Mesenchymal stem cell (in vitro differentiated cells and primary cell): ENCODE data around the gene RHOU.
A peak's percentile ranks its signal among the peaks of the same experiment; 100 is the strongest.

Experiments used
- DNase-seq: peaks from one replicate; pipeline ENCODE4 v3.0.0-alpha.2; 2013
- H2AFZ ChIP-seq: one replicate; pipeline ENCODE4 v1.6.1; 2013; ENCODE audit warnings: low read depth, mild to moderate bottlenecking, control low read depth, inconsistent platforms, low read length, moderate library complexity
- H2AK5ac ChIP-seq: 2 replicates; pipeline ENCODE4 v1.6.1; 2013; ENCODE audit warnings: low read length, moderate library complexity, mild to moderate bottlenecking, inconsistent platforms; ENCODE audit not compliant: severe bottlenecking
- H2BK120ac ChIP-seq: one replicate; pipeline ENCODE4 v1.6.1; 2013; ENCODE audit warnings: low read depth, mild to moderate bottlenecking, inconsistent platforms, low read length, moderate library complexity
- H2BK12ac ChIP-seq, 2 experiments: one replicate each; pipeline ENCODE4 v1.6.1; 2013; ENCODE audit warnings: inconsistent platforms in 2 of 2, low read length in 2 of 2, mild to moderate bottlenecking in 2 of 2, moderate library complexity in 2 of 2, control low read depth in 1 of 2
- H2BK15ac ChIP-seq: one replicate; pipeline ENCODE4 v1.6.1; 2013; ENCODE audit warnings: mild to moderate bottlenecking, low read depth, inconsistent platforms; ENCODE audit not compliant: poor library complexity, severe bottlenecking
- H2BK5ac ChIP-seq: 2 replicates; pipeline ENCODE4 v1.6.1; 2013; ENCODE audit warnings: low read depth, mild to moderate bottlenecking, low read length, control low read depth, inconsistent platforms; ENCODE audit not compliant: poor library complexity, severe bottlenecking
- H3K14ac ChIP-seq, 2 experiments: one replicate each; pipeline ENCODE4 v1.6.1; 2013; ENCODE audit warnings: inconsistent platforms in 2 of 2, low read length in 2 of 2, control low read depth in 1 of 2, mild to moderate bottlenecking in 1 of 2, moderate library complexity in 1 of 2
- H3K18ac ChIP-seq, 2 experiments: one replicate each; pipeline ENCODE4 v1.6.1; 2013; ENCODE audit warnings: inconsistent platforms in 2 of 2, low read length in 2 of 2, control low read depth in 1 of 2, low read depth in 1 of 2, mild to moderate bottlenecking in 1 of 2
- H3K23ac ChIP-seq, 2 experiments: one replicate each; pipeline ENCODE4 v1.6.1; 2013; ENCODE audit warnings: inconsistent platforms in 2 of 2, low read length in 2 of 2, mild to moderate bottlenecking in 2 of 2, moderate library complexity in 2 of 2, control low read depth in 1 of 2
- H3K27ac ChIP-seq: 2 replicates; pipeline ENCODE4 v1.5.1; 2013; ENCODE audit warnings: mild to moderate bottlenecking, moderate library complexity, low read length, control low read depth, inconsistent platforms; ENCODE audit not compliant: poor library complexity, severe bottlenecking
- H3K27me3 ChIP-seq, 2 experiments: 2 replicates each; pipeline versions ENCODE4 v1.6.1 to v1.7.0; 2013; ENCODE audit warnings: low read length in 2 of 2, mild to moderate bottlenecking in 2 of 2, moderate library complexity in 2 of 2, control low read depth in 1 of 2, inconsistent platforms in 1 of 2; ENCODE audit not compliant: control insufficient read depth in 1 of 2, insufficient read depth in 1 of 2
- H3K36me3 ChIP-seq, 2 experiments: 2 replicates each; pipeline versions ENCODE4 v1.6.1 to v1.7.0; 2013; ENCODE audit warnings: low read length in 2 of 2, control low read depth in 1 of 2, inconsistent platforms in 1 of 2, low read depth in 1 of 2, mild to moderate bottlenecking in 1 of 2; ENCODE audit not compliant: insufficient read depth in 2 of 2, control insufficient read depth in 1 of 2
- H3K4ac ChIP-seq, 2 experiments: one replicate each; pipeline ENCODE4 v1.6.1; 2013; ENCODE audit warnings: inconsistent platforms in 2 of 2, low read length in 2 of 2, mild to moderate bottlenecking in 2 of 2, moderate library complexity in 2 of 2, control low read depth in 1 of 2, low read depth in 1 of 2
- H3K4me1 ChIP-seq: 2 replicates; pipeline ENCODE4 v1.6.1; 2013; ENCODE audit warnings: low read depth, low read length, control low read depth; ENCODE audit not compliant: control insufficient read depth, insufficient read depth
- H3K4me2 ChIP-seq: 2 replicates; pipeline ENCODE4 v1.6.1; 2013; ENCODE audit warnings: low read length, mild to moderate bottlenecking, inconsistent platforms; ENCODE audit not compliant: poor library complexity, severe bottlenecking
- H3K4me3 ChIP-seq, 2 experiments: 2 replicates each; pipeline versions ENCODE4 v1.5.1 to v1.7.0; 2013; ENCODE audit warnings: low read length in 2 of 2, mild to moderate bottlenecking in 2 of 2, control low read depth in 1 of 2, low read depth in 1 of 2; ENCODE audit not compliant: insufficient read depth in 1 of 2
- H3K79me1 ChIP-seq: replicated peaks from 2 replicates; pipeline ENCODE4 v1.6.1; 2013; ENCODE audit warnings: mild to moderate bottlenecking, control low read depth, low read length, inconsistent platforms; ENCODE audit not compliant: poor library complexity, severe bottlenecking
- H3K9ac ChIP-seq: 2 replicates; pipeline ENCODE4 v1.7.0; 2013; ENCODE audit warnings: mild to moderate bottlenecking, low read length, moderate library complexity
- H3K9me3 ChIP-seq: 2 replicates; pipeline ENCODE4 v1.7.0; 2013; ENCODE audit warnings: mild to moderate bottlenecking, low read length; ENCODE audit not compliant: control insufficient read depth
- H4K8ac ChIP-seq: one replicate; pipeline ENCODE4 v1.6.1; 2013; ENCODE audit warnings: inconsistent platforms, mild to moderate bottlenecking, low read length, moderate library complexity
- H4K91ac ChIP-seq: one replicate; pipeline ENCODE4 v1.6.1; 2013; ENCODE audit warnings: mild to moderate bottlenecking, low read length, inconsistent platforms
- WGBS: methylation state at CpG from one replicate; pipeline ENCODE4 v1.1.7; 2013; ENCODE audit warnings: mixed read lengths; 5-methylcytosine and 5-hydroxymethylcytosine counted together

Gene RHOU

GRCh38 chr1:228745497-228745896 lies 10.2 kb downstream of the RHOU start:
- no peak overlapping the region for H3K4ac ChIP-seq
- no peak overlapping the region for H3K18ac ChIP-seq
- H3K36me3 ChIP-seq = peaks cover 0 to 14% of the 10 kb centered on the region in 2 experiments
- H2AFZ ChIP-seq = no peak overlapping the region
- no peak overlapping the region for H3K9ac ChIP-seq
- DNase-seq = no peak
- no peak overlapping the region for H4K91ac ChIP-seq
- no peaks in the 10 kb centered on the region for H3K79me1 ChIP-seq
- H2BK120ac ChIP-seq = no peak overlapping the region
- no peak overlapping the region for H2BK15ac ChIP-seq
- H3K14ac ChIP-seq = no peak overlapping the region
- no peak overlapping the region for H3K27ac ChIP-seq
- H4K8ac ChIP-seq = no peak overlapping the region
- no peak overlapping the region for H2BK12ac ChIP-seq
- 96% methylated on average over 3 of the region's 4 CpGs for WGBS
- H2BK5ac ChIP-seq = no peak overlapping the region
- H3K4me3 ChIP-seq = no peak overlapping the region
- no peak overlapping the region for H2AK5ac ChIP-seq
- no peaks in the 10 kb centered on the region for H3K4me1 ChIP-seq
- no peak overlapping the region for H3K23ac ChIP-seq
- no peaks in the 10 kb centered on the region for H3K9me3 ChIP-seq
- H3K4me2 ChIP-seq = no peak overlapping the region
- peaks cover 8 to 28% of the 10 kb centered on the region in 2 experiments for H3K27me3 ChIP-seq

- no peak overlapping the region for H2AFZ ChIP-seq
- H2AK5ac ChIP-seq = no peak overlapping the region
- no peak overlapping the region for H2BK15ac ChIP-seq
- no peak for DNase-seq
- no peaks in the 10 kb centered on the region for H3K79me1 ChIP-seq
- H3K9me3 ChIP-seq = no peaks in the 10 kb centered on the region
- H3K36me3 ChIP-seq = peaks cover 0 to 14% of the 10 kb centered on the region in 2 experiments
- H4K91ac ChIP-seq = no peak overlapping the region
- H3K9ac ChIP-seq = no peak overlapping the region
- H3K27me3 ChIP-seq = peaks cover 13 to 37% of the 10 kb centered on the region in 2 experiments
- H3K4me3 ChIP-seq = no peak overlapping the region
- no peak overlapping the region for H3K23ac ChIP-seq
- H2BK12ac ChIP-seq = no peak overlapping the region
- no peak overlapping the region for H3K27ac ChIP-seq
- H3K4me2 ChIP-seq = no peak overlapping the region
- H3K14ac ChIP-seq = no peak overlapping the region
- no peak overlapping the region for H4K8ac ChIP-seq
- no peak overlapping the region for H2BK120ac ChIP-seq
- H2BK5ac ChIP-seq = no peak overlapping the region
- no peak overlapping the region for H3K4ac ChIP-seq
- WGBS = 91% methylated on average over 3 of the region's 3 CpGs
- H3K18ac ChIP-seq = no peak overlapping the region
- no peaks in the 10 kb centered on the region for H3K4me1 ChIP-seq
Observed at GRCh38 chr1:228747301-228747935, 12.1 kb downstream of the RHOU start.

- DNase-seq = no peak
- H3K18ac ChIP-seq = no peak overlapping the region
- no peak overlapping the region for H2BK120ac ChIP-seq
- no peak overlapping the region for H3K4me3 ChIP-seq
- no peak overlapping the region for H4K8ac ChIP-seq
- H3K36me3 ChIP-seq = peaks cover 0 to 14% of the 10 kb centered on the region in 2 experiments
- no peak overlapping the region for H2BK5ac ChIP-seq
- no peak overlapping the region for H3K27ac ChIP-seq
- H2BK12ac ChIP-seq = no peak overlapping the region
- 86% methylated on average over 2 of the region's 2 CpGs for WGBS
- H3K23ac ChIP-seq = no peak overlapping the region
- no peak overlapping the region for H3K4ac ChIP-seq
- H3K79me1 ChIP-seq = no peaks in the 10 kb centered on the region
- peaks cover 13 to 37% of the 10 kb centered on the region in 2 experiments for H3K27me3 ChIP-seq
- H3K4me1 ChIP-seq = no peaks in the 10 kb centered on the region
- no peak overlapping the region for H3K14ac ChIP-seq
- no peak overlapping the region for H3K9ac ChIP-seq
- H3K4me2 ChIP-seq = no peak overlapping the region
- H3K9me3 ChIP-seq = no peaks in the 10 kb centered on the region
- H2AFZ ChIP-seq = no peak overlapping the region
- no peak overlapping the region for H2AK5ac ChIP-seq
- no peak overlapping the region for H4K91ac ChIP-seq
- H2BK15ac ChIP-seq = no peak overlapping the region
Observed at GRCh38 chr1:228748029-228748428, 12.8 kb downstream of the RHOU start.

GRCh38 chr1:228748431-228748830 lies 13.2 kb downstream of the RHOU start:
- Histone ChIP-seq H2BK5ac (no peak overlapping the region), H4K91ac (no peak overlapping the region), H2AFZ (no peak overlapping the region), H3K4me3 (no peak overlapping the region), H3K23ac (no peak overlapping the region), H2BK12ac (no peak overlapping the region), H3K36me3 (peaks cover 0 to 10% of the 10 kb centered on the region in 2 experiments), H3K27ac (no peak overlapping the region), H3K14ac (no peak overlapping the region), H3K4ac (no peak overlapping the region), H2AK5ac (no peak overlapping the region), H3K27me3 (peaks cover 15 to 37% of the 10 kb centered on the region in 2 experiments), H3K9ac (no peak overlapping the region), H3K4me1 (no peaks in the 10 kb centered on the region), H3K18ac (no peak overlapping the region), H3K9me3 (no peaks in the 10 kb centered on the region), H2BK15ac (no peak overlapping the region), H3K79me1 (no peaks in the 10 kb centered on the region), H4K8ac (no peak overlapping the region), H2BK120ac (no peak overlapping the region), H3K4me2 (no peak overlapping the region)
- 83% methylated on average over 1 of the region's 3 CpGs for WGBS
- DNase-seq = peak; percentile 6
